ENCODE results near the gene AFF3. TPM values are rescaled to one million over a fixed set of nuclear protein-coding genes. Genes with fewer than 3 reads are reported as not detected.

AFF3 gene
- total RNA-seq, 2 experiments from 2014 or later: 3.1 to 3.5 TPM

GRCh38 chr2:99645960-99646359 lies 496.4 kb downstream of the AFF3 start:
- no peak for TF ChIP-seq CTCF (IDR thresholded peaks at IDR 0.05)
- no peak for DNase-seq
- Mint-ChIP-seq H3K27ac (no peak overlapping the region), H3K27me3 (no peaks in the 10 kb centered on the region), H3K9me3 (no peaks in the 10 kb centered on the region), H3K36me3 (ENCODE audit: low read depth) (no peaks in the 10 kb centered on the region), H3K4me3 (no peak overlapping the region), H3K4me1 (ENCODE audit: low read depth) (no peaks in the 10 kb centered on the region)
- intact Hi-C loops (cut with micrococcal nuclease): no loop called here
- ChIA-PET POLR2A (no interaction called here), CTCF (no interaction called here)
- no peak for ATAC-seq

GRCh38 chr2:99644419-99644787 lies 498.0 kb downstream of the AFF3 start:
- Mint-ChIP-seq H3K27me3 (no peaks in the 10 kb centered on the region), H3K27ac (no peak overlapping the region), H3K4me3 (no peak overlapping the region), H3K36me3 (ENCODE audit: low read depth) (no peaks in the 10 kb centered on the region), H3K4me1 (ENCODE audit: low read depth) (no peaks in the 10 kb centered on the region), H3K9me3 (no peaks in the 10 kb centered on the region)
- ATAC-seq: no peak
- TF ChIP-seq CTCF (IDR thresholded peaks at IDR 0.05): no peak
- intact Hi-C loops (cut with micrococcal nuclease): no loop called here
- CTCF ChIA-PET: no interaction called here
- POLR2A ChIA-PET: no interaction called here
- no peak for DNase-seq

- Mint-ChIP-seq H3K9me3 (no peaks in the 10 kb centered on the region), H3K4me3 (no peak overlapping the region), H3K27ac (no peak overlapping the region), H3K27me3 (no peaks in the 10 kb centered on the region), H3K4me1 (ENCODE audit: low read depth) (no peaks in the 10 kb centered on the region), H3K36me3 (ENCODE audit: low read depth) (no peaks in the 10 kb centered on the region)
- no peak for ATAC-seq
- ChIA-PET POLR2A (no interaction called here), CTCF (no interaction called here)
- no peak for TF ChIP-seq CTCF (IDR thresholded peaks at IDR 0.05)
- intact Hi-C loops (cut with micrococcal nuclease): no loop called here
- DNase-seq: no peak
These were observed 498.5 kb downstream of the AFF3 start for GRCh38 chr2:99643787-99644418.

GRCh38 chr2:99641999-99642398 lies 500.4 kb downstream of the AFF3 start:
- no peak for TF ChIP-seq CTCF (IDR thresholded peaks at IDR 0.05)
- ChIA-PET CTCF (no interaction called here), POLR2A (no interaction called here)
- no peaks in the 10 kb centered on the region for H3K4me1 Mint-ChIP-seq (ENCODE audit: low read depth)
- H3K27ac Mint-ChIP-seq: no peak overlapping the region
- DNase-seq: no peak
- intact Hi-C loops (cut with micrococcal nuclease): no loop called here
- H3K36me3 Mint-ChIP-seq (ENCODE audit: low read depth): no peaks in the 10 kb centered on the region
- no peaks in the 10 kb centered on the region for H3K27me3 Mint-ChIP-seq
- ATAC-seq: no peak
- H3K4me3 Mint-ChIP-seq: no peak overlapping the region
- no peaks in the 10 kb centered on the region for H3K9me3 Mint-ChIP-seq

GRCh38 chr2:99640635-99641151 lies 501.7 kb downstream of the AFF3 start:
- intact Hi-C loops (cut with micrococcal nuclease): no loop called here
- ATAC-seq (no peak), DNase-seq (no peak)
- Mint-ChIP-seq H3K27ac (no peak overlapping the region), H3K36me3 (ENCODE audit: low read depth) (no peaks in the 10 kb centered on the region), H3K4me3 (no peak overlapping the region), H3K27me3 (no peaks in the 10 kb centered on the region), H3K9me3 (no peaks in the 10 kb centered on the region), H3K4me1 (ENCODE audit: low read depth) (no peaks in the 10 kb centered on the region)
- TF ChIP-seq CTCF (IDR thresholded peaks at IDR 0.05): no peak
- ChIA-PET POLR2A (no interaction called here), CTCF (no interaction called here)

Data from activated CD8-positive, alpha-beta T cell treated with anti-CD3 and anti-CD28 coated beads for 36 hours (primary cell).